Endothelial cell of umbilical vein (primary cell): Measurements from ENCODE around the gene GPR17. TPM values are rescaled to one million over a fixed set of nuclear protein-coding genes. Genes with fewer than 3 reads are reported as not detected.

Source experiments
- BruUV-seq: library from RNA; stranded (reverse); fragments of 400-500 nt; replicated peaks from 2 replicates; lab custom pipeline; 2021; lab: Mats Ljungman, UMichigan
- CTCF ChIA-PET: fragments of 300-600, 350-600 bp; sonication (Branson Sonifier 250); formaldehyde crosslinking; loops from one replicate; lab custom pipeline; 2021; ENCODE audit warnings: antibody characterized with exemption, inconsistent platforms; lab: Charles Lee
- POLR2A ChIA-PET: fragments of 300-600, 350-600 bp; sonication (Branson Sonifier 250); formaldehyde crosslinking; loops from one replicate; lab custom pipeline; 2021; ENCODE audit warnings: antibody characterized with exemption, inconsistent platforms; lab: Charles Lee
- DNase-seq: peaks from one replicate; pipeline ENCODE4 v3.0.0-alpha.2; 2011; ENCODE audit warnings: low read depth, low spot score
- FAIRE-seq: peaks from 2 replicates; lab custom pipeline; 2011; peaks lifted over from hg19 to GRCh38; lab: Jason Lieb, UNC
- H2AFZ ChIP-seq: 2 replicates; pipeline ENCODE4 v1.6.0; 2012; ENCODE audit warnings: low read depth, low read length, control low read depth, inconsistent platforms
- H3K27ac ChIP-seq: 2 replicates; pipeline ENCODE4 v1.5.1; 2011; ENCODE audit warnings: low read depth, mild to moderate bottlenecking, control low read depth, low read length, moderate library complexity; ENCODE audit not compliant: insufficient read depth
- H3K27me3 ChIP-seq, 2 experiments: 2 replicates each; pipeline versions ENCODE4 v1.6.0 to v1.6.1; 2011; ENCODE audit warnings: low read length in 2 of 2, mixed read lengths in 1 of 2; ENCODE audit not compliant: control insufficient read depth in 2 of 2, insufficient read depth in 2 of 2
- H3K36me3 ChIP-seq, 2 experiments: 2 replicates in 1 of 2; 3 replicates in 1 of 2; pipeline ENCODE4 v1.5.1; 2011; ENCODE audit warnings: low read length in 2 of 2, mild to moderate bottlenecking in 1 of 2, moderate library complexity in 1 of 2; ENCODE audit not compliant: control insufficient read depth in 2 of 2, insufficient read depth in 2 of 2; ENCODE audit errors: extremely low read depth in 1 of 2
- H3K4me1 ChIP-seq: 3 replicates; pipeline ENCODE4 v1.5.1; 2011; ENCODE audit warnings: mild to moderate bottlenecking, low read length; ENCODE audit not compliant: control insufficient read depth, insufficient read depth; ENCODE audit errors: extremely low read depth
- H3K4me2 ChIP-seq: 2 replicates; pipeline ENCODE4 v1.6.1; 2011; ENCODE audit warnings: low read length, control low read depth, mixed read lengths; ENCODE audit not compliant: insufficient read depth
- H3K4me3 ChIP-seq, 3 experiments: fragments of 200-600 bp in 1 of 3; sonication (generic), shearing (Covaris generic) in 1 of 3; replicated peaks in 1 of 3; 2 replicates each; pipeline ENCODE4 v1.5.1; 2011 to 2016; ENCODE audit warnings: control low read depth in 3 of 3, low read length in 3 of 3, mild to moderate bottlenecking in 2 of 3, inconsistent platforms in 1 of 3, low read depth in 1 of 3, moderate library complexity in 1 of 3; ENCODE audit not compliant: insufficient read depth in 1 of 3
- H3K79me2 ChIP-seq: 2 replicates; pipeline ENCODE4 v1.6.0; 2012; ENCODE audit warnings: low read length, inconsistent platforms; ENCODE audit not compliant: control insufficient read depth, insufficient read depth
- H3K9ac ChIP-seq: replicated peaks from 2 replicates; pipeline ENCODE3; 2011; ENCODE audit warnings: low read length, control low read depth; ENCODE audit not compliant: insufficient read depth; ENCODE audit errors: extremely low read depth
- H3K9me1 ChIP-seq: replicated peaks from 3 replicates; pipeline ENCODE4 v1.6.0; 2011; ENCODE audit warnings: mild to moderate bottlenecking, low read length; ENCODE audit not compliant: control insufficient read depth, insufficient read depth; ENCODE audit errors: extremely low read depth
- H3K9me3 ChIP-seq: replicated peaks from 2 replicates; pipeline ENCODE4 v1.5.1; 2012; ENCODE audit warnings: low read length, inconsistent platforms; ENCODE audit not compliant: control insufficient read depth, insufficient read depth
- H4K20me1 ChIP-seq: replicated peaks from 2 replicates; pipeline ENCODE3; 2011; ENCODE audit warnings: mild to moderate bottlenecking, low read length; ENCODE audit not compliant: control insufficient read depth, insufficient read depth; ENCODE audit errors: extremely low read depth
- CTCF ChIP-seq, 2 donors: IDR thresholded peaks; 1 replicate in 1 of 2; 2 replicates in 1 of 2; pipeline ENCODE4 v1.5.1; 2011; ENCODE audit warnings: low read length in 2 of 2, mild to moderate bottlenecking in 2 of 2, moderate library complexity in 2 of 2, control low read depth in 1 of 2, inconsistent platforms in 1 of 2, low read depth in 1 of 2; ENCODE audit not compliant: insufficient read depth in 1 of 2; ENCODE audit errors: extremely low read depth in 1 of 2
- EZH2 ChIP-seq: IDR thresholded peaks from 2 replicates; pipeline ENCODE4 v1.6.1; 2012; ENCODE audit warnings: borderline replicate concordance, low read depth, mild to moderate bottlenecking, moderate library complexity, low read length, inconsistent platforms; ENCODE audit not compliant: severe bottlenecking
- FOS ChIP-seq: IDR thresholded peaks from 2 replicates; pipeline ENCODE4 v1.6.1; 2011; ENCODE audit warnings: mild to moderate bottlenecking, low read length, moderate library complexity, borderline replicate concordance; ENCODE audit not compliant: insufficient read depth
- GATA2 ChIP-seq: IDR thresholded peaks from 2 replicates; pipeline ENCODE4 v1.7.0; 2011; ENCODE audit warnings: low read depth, mild to moderate bottlenecking, moderate library complexity, mixed read lengths, low read length; ENCODE audit not compliant: insufficient read length, insufficient read depth
- JUN ChIP-seq: IDR thresholded peaks from 2 replicates; pipeline ENCODE4 v1.6.1; 2011; ENCODE audit warnings: borderline replicate concordance, low read depth; ENCODE audit not compliant: insufficient read length, insufficient read depth
- MYC ChIP-seq: IDR thresholded peaks from one replicate; pipeline ENCODE4 v1.6.1; 2011; ENCODE audit warnings: mild to moderate bottlenecking, low read depth, low read length
- POLR2A ChIP-seq: IDR thresholded peaks from 2 replicates; pipeline ENCODE4 v1.6.1; 2012; ENCODE audit warnings: low read depth, mild to moderate bottlenecking, control low read depth, low read length
- POLR2AphosphoS5 ChIP-seq: IDR thresholded peaks from 2 replicates; pipeline ENCODE4 v1.6.1; 2012; ENCODE audit warnings: low read depth, mild to moderate bottlenecking, control low read depth, low read length, moderate library complexity; ENCODE audit not compliant: insufficient read depth
- dilution Hi-C: fragments of 300-500 bp; cut with MboI; formaldehyde crosslinking; loops from one replicate; pipeline ENCODE4 v1.15.0; 2019; ENCODE audit warnings: low sequenced_read_pairs; ENCODE audit not compliant: extremely low pct_ligation_motif_present
- intact Hi-C: fragments of 100-400 bp; cut with micrococcal nuclease; formaldehyde crosslinking; loops from one replicate; pipeline ENCODE4 v1.10.0; 2022
- polyA plus RNA-seq, 4 experiments: library from polyadenylated mRNA; depleted of rRNA in 3 of 4; stranded (reverse) in 3 of 4; unstranded in 1 of 4; fragments of >200 nt; gene quantifications; 2 replicates each; pipeline versions ENCODE4 v1.2.1 to v1.2.3, GENCODE V29; 2011 to 2012; ENCODE audit warnings: missing spikeins in 1 of 4
- total RNA-seq: library from RNA; stranded (reverse); gene quantifications from 2 replicates; pipeline ENCODE4 v1.2.3, GENCODE V29; 2021
- TF ChIP-seq, protein P1 (sequence below): IDR thresholded peaks from 2 replicates; pipeline ENCODE4 v1.6.1; 2011; ENCODE audit not compliant: insufficient read depth, insufficient read length

GPR17 gene
- total and polyA plus RNA-seq, 2 donors (not counting 3 experiments of a cell fraction or from before 2014, with no cell fraction given), result 0.10 TPM; not detected in 1

DNA sequence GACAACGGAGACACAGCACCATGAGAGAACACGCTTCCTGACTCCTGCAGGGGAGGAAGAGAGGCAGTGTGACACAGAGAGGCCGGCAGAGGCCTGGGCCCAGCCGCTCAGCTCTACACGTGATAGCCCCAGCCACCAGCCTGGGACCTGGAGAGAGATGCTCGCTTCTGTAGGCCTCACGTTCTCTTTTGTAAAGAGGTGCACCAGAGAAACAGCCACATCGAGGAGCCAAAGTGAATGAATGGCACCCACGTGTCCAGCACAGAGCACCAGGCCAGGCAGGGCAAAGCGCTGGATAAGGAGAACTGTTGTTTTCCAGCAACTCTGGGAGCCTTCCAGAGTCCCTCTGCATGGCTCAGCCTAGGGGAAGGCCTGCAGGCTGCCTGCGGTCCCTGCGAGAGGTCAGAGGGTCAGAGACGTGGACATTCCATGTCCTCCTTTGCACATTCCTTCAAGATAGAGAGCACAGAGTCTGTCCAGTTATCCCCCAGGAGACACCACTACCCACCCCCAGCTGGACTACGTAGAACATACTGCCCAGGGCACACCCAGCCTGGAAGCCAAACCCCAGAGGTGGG is 15.2 kb downstream of the GPR17 start:
- no peak overlapping the region for H3K4me3 ChIP-seq
- CTCF ChIA-PET, result interaction anchor here (1.3 to 6.9 kb wide), 3 partner anchors 9 to 70 kb away, joined by 3 to 37 read pairs (median 6); no protein-coding TSS in a partner anchor
- TF ChIP-seq POLR2A (no peak), FOS (no peak), EZH2 (no peak), POLR2AphosphoS5 (no peak), CTCF (IDR thresholded peaks at IDR 0.05; ENCODE audit: extremely low read depth in 1 of 2, insufficient read depth in 1 of 2, low read depth in 1 of 2, low read length in 2 of 2) (no peak), MYC (no peak), GATA2 (no peak), JUN (no peak)
- TF ChIP-seq, protein P1, sequence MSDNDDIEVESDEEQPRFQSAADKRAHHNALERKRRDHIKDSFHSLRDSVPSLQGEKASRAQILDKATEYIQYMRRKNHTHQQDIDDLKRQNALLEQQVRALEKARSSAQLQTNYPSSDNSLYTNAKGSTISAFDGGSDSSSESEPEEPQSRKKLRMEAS, result no peak
- H2AFZ ChIP-seq, result no peak overlapping the region
- FAIRE-seq (peak; percentile 43), DNase-seq (no peak)
- intact Hi-C loops (no loop called here), dilution Hi-C loops (no loop called here)
- no TSS peak for BruUV-seq
- peaks cover 55% of the 10 kb centered on the region for H3K4me1 ChIP-seq
- H3K27ac ChIP-seq, result peak overlapping the region; percentile 35
- no peaks in the 10 kb centered on the region for H3K79me2 ChIP-seq
- no peak overlapping the region for H3K9ac ChIP-seq
- no peaks in the 10 kb centered on the region for H4K20me1 ChIP-seq
- peaks cover 0 to 3% of the 10 kb centered on the region in 2 experiments for H3K36me3 ChIP-seq
- no peak overlapping the region for H3K4me2 ChIP-seq
- POLR2A ChIA-PET, result no interaction called here
- H3K9me3 ChIP-seq, result no peaks in the 10 kb centered on the region
- H3K9me1 ChIP-seq, result no peaks in the 10 kb centered on the region
- H3K27me3 ChIP-seq, result no peaks in the 10 kb centered on the region
